Measurements from ENCODE around the gene VWA2. TPM values are rescaled to one million over a fixed set of nuclear protein-coding genes. Genes with fewer than 3 reads are reported as not detected.

VWA2 gene
- total RNA-seq, 2 donors from 2014 or later: 1.7 to 2.0 TPM

GRCh38 chr10:114283535-114284234 lies 44.6 kb downstream of the VWA2 start:
- H3K9me3 ChIP-seq (ENCODE audit: control insufficient read depth, low read length): no peaks in the 10 kb centered on the region
- Mint-ChIP-seq H3K9me3 (no peaks in the 10 kb centered on the region), H3K27me3 (ENCODE audit: insufficient read depth) (no peaks in the 10 kb centered on the region), H3K4me3 (no peak overlapping the region), H3K27ac (no peak overlapping the region), H3K4me1 (peaks cover 6% of the 10 kb centered on the region), H3K36me3 (ENCODE audit: low read depth) (no peaks in the 10 kb centered on the region)
- no peak overlapping the region for H3K4me3 ChIP-seq (ENCODE audit: low read length)
- no peak overlapping the region for H3K9ac ChIP-seq (ENCODE audit: extremely low read depth, low read length, poor library complexity, severe bottlenecking)
- TF ChIP-seq CTCF (conservative IDR thresholded peaks at IDR 0.05): no peak
- WGBS, 2 experiments (ENCODE audit: insufficient coverage in 1 of 2, insufficient read length in 1 of 2): 86 to 98% methylated on average over 5 to 6 of the region's 6 CpGs
- H3K4me1 ChIP-seq (ENCODE audit: control insufficient read depth, insufficient read depth, low read length): no peaks in the 10 kb centered on the region
- H3K36me3 ChIP-seq (ENCODE audit: control insufficient read depth, insufficient read depth, low read length): no peaks in the 10 kb centered on the region
- no peak for DNase-seq
- no peak overlapping the region for H3K27ac ChIP-seq (ENCODE audit: low read depth, low read length)
- H3K27me3 ChIP-seq (ENCODE audit: control insufficient read depth, insufficient read depth, low read length, poor library complexity, severe bottlenecking): no peaks in the 10 kb centered on the region

GRCh38 chr10:114284346-114285071 lies 45.5 kb downstream of the VWA2 start:
- no peak overlapping the region for H3K9ac ChIP-seq (ENCODE audit: extremely low read depth, low read length, poor library complexity, severe bottlenecking)
- Mint-ChIP-seq H3K4me1 (peaks cover 6% of the 10 kb centered on the region), H3K9me3 (no peaks in the 10 kb centered on the region), H3K27ac (no peak overlapping the region), H3K36me3 (ENCODE audit: low read depth) (no peaks in the 10 kb centered on the region), H3K4me3 (no peak overlapping the region), H3K27me3 (ENCODE audit: insufficient read depth) (no peaks in the 10 kb centered on the region)
- no peak overlapping the region for H3K4me3 ChIP-seq (ENCODE audit: low read length)
- H3K9me3 ChIP-seq (ENCODE audit: control insufficient read depth, low read length): no peaks in the 10 kb centered on the region
- no peak overlapping the region for H3K27ac ChIP-seq (ENCODE audit: low read depth, low read length)
- no peaks in the 10 kb centered on the region for H3K36me3 ChIP-seq (ENCODE audit: control insufficient read depth, insufficient read depth, low read length)
- 89% methylated on average over 11 to 13 of the region's 13 CpGs for WGBS, 2 experiments (ENCODE audit: insufficient coverage in 1 of 2, insufficient read length in 1 of 2)
- no peak for DNase-seq
- no peak for TF ChIP-seq CTCF (conservative IDR thresholded peaks at IDR 0.05)
- H3K4me1 ChIP-seq (ENCODE audit: control insufficient read depth, insufficient read depth, low read length): no peaks in the 10 kb centered on the region
- no peaks in the 10 kb centered on the region for H3K27me3 ChIP-seq (ENCODE audit: control insufficient read depth, insufficient read depth, low read length, poor library complexity, severe bottlenecking)

GRCh38 chr10:114285961-114286441 lies 46.9 kb downstream of the VWA2 start:
- no peak overlapping the region for H3K9ac ChIP-seq (ENCODE audit: extremely low read depth, low read length, poor library complexity, severe bottlenecking)
- H3K27ac Mint-ChIP-seq: no peak overlapping the region
- H3K4me3 Mint-ChIP-seq: no peak overlapping the region
- WGBS, 2 experiments (ENCODE audit: insufficient coverage in 1 of 2, insufficient read length in 1 of 2): 91 to 92% methylated on average over 28 to 31 of the region's 31 CpGs
- H3K36me3 ChIP-seq (ENCODE audit: control insufficient read depth, insufficient read depth, low read length): no peaks in the 10 kb centered on the region
- no peaks in the 10 kb centered on the region for H3K4me1 ChIP-seq (ENCODE audit: control insufficient read depth, insufficient read depth, low read length)
- no peaks in the 10 kb centered on the region for H3K36me3 Mint-ChIP-seq (ENCODE audit: low read depth)
- H3K4me3 ChIP-seq (ENCODE audit: low read length): no peak overlapping the region
- no peaks in the 10 kb centered on the region for H3K27me3 Mint-ChIP-seq (ENCODE audit: insufficient read depth)
- peaks cover 6% of the 10 kb centered on the region for H3K4me1 Mint-ChIP-seq
- H3K9me3 Mint-ChIP-seq: no peaks in the 10 kb centered on the region
- no peak overlapping the region for H3K27ac ChIP-seq (ENCODE audit: low read depth, low read length)
- no peak for TF ChIP-seq CTCF (conservative IDR thresholded peaks at IDR 0.05)
- DNase-seq: no peak
- no peaks in the 10 kb centered on the region for H3K9me3 ChIP-seq (ENCODE audit: control insufficient read depth, low read length)
- no peaks in the 10 kb centered on the region for H3K27me3 ChIP-seq (ENCODE audit: control insufficient read depth, insufficient read depth, low read length, poor library complexity, severe bottlenecking)
